GM19463 (cell line): ENCODE data around the gene GLI1.
A peak's percentile ranks its signal among the peaks of the same experiment; 100 is the strongest.
"Not testable (repeated sequence)": the region's sequence is repeated elsewhere in the genome, so short reads cannot be mapped to it uniquely, and the experiment has no call there.

Source experiments
- ATAC-seq: cut with Tn5 transposase; IDR thresholded peaks from one replicate; pipeline ENCODE4 v1.9.1; 2021; ENCODE audit warnings: mild to moderate bottlenecking, moderate library complexity; ENCODE audit not compliant: unreplicated experiment

GLI1 gene

DNA sequence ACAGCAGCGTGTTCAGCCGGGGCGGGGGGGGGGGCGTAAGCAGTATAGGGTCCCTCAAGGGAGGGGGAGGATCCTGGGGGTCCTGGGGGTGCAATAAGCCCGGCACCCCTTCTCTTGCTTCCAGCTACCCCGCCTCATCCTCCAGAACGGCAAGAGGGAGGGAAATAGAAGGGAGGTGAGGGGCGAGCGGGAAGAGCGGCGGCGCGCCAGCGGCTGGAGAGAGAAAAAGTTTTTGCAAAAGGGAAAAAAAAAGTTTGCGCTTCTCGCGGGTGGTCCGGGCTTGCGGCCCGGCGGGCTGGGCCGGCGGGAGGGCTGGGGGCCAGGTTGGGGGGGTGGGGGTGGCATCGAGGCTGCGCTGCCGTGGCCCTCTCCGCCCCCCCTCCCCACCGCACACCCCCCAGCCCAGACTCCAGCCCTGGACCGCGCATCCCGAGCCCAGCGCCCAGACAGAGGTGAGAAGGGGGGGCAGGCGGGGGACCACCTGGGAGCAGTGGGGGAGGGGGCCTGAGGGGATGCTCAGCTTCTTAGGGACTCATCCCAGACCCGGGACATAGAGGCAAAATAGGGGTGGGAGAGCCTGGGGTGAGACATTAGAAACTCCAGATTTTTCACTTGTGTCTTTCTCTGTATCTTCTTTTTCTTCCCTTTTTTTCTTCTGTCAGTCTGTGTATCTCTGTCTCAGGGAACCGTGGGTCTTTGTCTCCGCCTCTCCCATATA, at the start of gene GLI1:
TSS of gene GLI1 (plus strand) at position 36 of the 718 bp plus-strand sequence. CDS start 3,907 bp downstream, outside the sequence.
- no peak for ATAC-seq

DNA sequence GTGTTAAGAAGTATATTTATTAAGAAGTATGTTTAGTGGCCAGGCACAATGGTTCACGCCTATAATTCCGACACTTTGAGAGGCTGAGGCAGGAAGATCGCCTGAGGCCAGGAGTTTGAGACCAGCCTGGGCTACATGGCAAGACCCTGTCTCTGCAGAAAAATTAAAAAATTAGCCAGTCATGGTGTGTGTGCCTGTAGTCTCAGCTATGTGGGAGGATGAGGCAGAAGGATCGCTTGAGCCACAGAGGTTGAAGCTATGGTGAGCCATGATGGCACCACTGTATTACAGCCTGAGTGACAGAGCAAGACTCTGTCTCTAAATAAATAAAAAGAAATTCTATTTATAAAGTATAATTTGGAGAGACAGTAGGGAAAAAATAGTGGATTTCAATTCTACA, 49.1 kb upstream of the GLI1 start:
- ATAC-seq: no peak

DNA sequence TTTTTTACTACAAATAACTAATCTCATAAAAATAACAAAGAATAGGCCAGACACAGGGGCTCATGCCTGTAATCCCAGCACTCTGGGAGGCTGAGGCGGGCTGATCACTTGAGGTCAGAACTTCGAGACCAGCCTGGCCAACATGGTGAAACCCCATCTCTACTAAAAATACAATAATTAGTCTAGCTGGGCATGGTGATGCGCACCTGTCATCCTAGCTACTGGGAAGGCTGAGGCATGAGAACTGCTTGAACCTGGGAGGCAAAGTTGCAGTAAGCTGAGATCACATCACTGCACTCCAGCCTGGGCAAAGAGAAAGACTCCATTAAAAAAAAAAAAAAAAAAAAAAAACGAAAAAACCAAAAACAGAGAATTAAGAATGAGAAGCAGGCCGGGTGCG, 45.4 kb upstream of the GLI1 start:
- ATAC-seq: not testable (repeated sequence)

DNA sequence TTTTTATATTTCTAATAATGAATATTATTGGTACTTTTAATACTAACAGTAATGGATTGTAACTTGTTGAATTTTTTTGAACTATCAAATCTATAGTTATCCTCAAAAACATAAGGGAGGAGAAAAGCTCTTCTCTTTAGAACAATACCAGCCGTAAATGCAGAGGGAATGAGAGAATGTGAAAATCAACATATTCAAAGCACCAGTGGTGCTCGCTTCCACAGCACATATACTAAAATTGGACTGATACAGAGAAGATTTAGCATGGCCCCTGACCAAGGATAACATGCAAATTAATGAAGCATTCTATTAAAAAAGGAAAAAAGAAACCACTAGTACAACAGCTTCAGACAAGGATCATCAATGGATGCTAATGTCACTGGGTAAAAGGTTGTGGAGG, 44.5 kb upstream of the GLI1 start:
- no peak for ATAC-seq

DNA sequence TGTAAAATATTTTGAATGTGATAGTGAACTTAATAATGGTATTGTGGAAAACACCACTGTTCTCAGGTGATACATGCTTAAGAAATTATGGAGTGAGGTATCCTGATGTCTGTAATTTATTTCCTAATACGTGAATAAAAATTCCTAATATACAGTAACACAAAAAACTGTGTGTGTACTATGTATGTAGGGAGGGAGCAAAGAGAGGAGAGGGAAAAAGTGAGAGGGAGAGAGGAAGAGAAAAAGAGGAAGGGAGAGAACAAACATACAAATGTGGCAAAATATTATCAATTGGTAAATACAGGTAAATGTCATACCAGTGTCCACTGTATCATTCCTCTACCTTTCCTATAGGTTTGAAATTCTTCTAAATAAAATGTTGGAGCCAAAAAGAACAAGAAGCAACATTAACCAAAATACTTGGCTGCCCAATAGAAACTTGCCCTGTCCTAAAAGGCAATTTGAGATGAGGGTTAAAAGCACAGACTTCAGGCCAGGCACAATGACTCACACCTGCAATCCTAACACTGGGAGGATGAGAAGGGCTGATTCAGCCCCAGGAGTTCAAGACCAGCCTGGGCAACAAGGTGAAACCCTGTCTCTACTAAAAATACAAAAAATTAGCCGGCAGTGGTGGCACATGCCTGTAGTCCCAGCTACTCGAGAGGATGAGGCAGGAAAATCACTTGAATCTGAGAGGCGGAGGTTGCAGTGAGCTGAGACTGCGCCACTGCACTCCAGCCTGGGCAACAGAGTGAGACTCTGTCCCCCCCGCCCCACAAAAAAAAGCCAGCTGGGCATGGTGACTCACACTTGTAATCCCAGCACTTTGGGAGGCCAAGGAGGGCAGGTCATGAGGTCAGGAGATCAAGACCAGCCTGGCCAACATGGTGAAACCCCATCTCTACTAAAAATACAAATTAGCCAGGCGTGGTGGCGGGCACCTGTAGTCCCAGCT, 43.3 kb upstream of the GLI1 start:
- ATAC-seq: no peak

DNA sequence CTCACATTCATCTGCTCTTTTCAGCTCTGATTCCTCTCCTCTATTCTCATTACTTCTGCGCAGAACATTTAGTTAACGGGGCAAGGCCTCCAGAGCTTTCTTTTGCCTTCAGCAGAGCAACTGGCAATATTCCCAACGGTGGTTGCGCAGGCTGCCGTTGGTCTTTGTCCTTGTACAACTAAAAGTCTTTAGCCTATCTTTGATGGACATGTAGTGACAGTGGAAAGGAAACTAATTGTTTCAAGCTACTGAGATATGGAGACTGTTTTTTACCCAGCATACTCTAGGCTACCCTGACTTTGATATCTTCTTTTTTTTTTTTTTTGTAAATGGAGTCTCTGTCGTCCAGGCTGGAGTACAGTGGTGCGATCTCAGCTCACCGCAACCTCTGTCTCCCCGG, 41.3 kb upstream of the GLI1 start:
- ATAC-seq: no peak

DNA sequence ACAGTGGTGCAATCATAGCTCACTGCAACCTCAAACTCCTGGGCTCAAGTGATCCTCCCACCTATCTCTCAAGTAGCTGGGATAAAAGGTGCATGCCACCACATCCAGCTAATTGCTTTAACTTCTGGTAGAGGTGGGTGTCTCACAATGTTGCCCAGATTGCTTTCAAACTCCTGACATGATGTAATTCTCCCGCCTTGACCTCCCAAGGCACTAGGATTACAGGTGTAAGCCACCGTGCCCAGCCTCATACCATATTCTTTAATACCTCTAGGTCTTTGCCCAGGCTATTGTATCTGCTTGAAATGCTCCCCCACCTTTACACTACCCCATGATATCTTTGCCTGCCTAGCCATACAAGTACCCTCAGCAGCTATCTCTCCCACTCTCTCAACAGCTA, 40.1 kb upstream of the GLI1 start:
- no peak for ATAC-seq

DNA sequence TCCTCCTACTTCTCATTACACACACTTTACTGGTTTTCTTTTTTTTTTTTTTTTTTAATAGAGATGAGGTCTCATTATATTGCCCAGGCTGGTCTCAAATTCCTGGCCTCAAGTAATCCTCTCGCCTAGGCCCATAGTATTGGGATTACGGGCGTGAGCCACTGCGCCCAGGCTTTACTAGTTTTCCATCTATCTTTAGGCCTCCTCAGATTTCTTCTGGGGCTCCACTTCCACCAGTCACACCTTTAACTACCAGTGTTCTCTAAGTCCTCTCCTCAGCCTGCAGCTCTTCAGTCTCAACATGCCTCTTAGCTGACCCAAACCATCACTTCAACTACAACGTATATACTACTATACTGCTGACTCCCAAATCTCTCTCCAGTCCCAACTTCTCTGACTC, 39.1 kb upstream of the GLI1 start:
- no peak for ATAC-seq

DNA sequence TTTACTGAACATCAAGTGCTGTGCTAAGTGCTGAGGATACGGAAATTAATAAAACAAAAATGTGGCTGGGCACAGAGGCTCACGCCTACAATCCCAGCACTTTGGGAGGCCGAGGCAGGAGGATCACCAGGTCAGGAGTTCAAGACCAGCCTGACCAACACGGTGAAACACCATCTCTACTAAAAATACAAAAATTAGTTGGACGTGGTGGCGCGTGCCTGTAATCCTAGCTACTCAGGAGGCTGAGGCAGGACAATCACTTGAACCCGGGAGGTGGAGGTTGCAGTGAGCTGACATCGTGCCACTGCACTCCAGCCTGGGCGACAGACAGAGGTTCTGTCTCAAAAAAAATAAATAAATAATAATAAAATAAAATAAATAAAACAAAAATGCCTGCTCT, 32.6 kb upstream of the GLI1 start:
- not testable (repeated sequence) for ATAC-seq

DNA sequence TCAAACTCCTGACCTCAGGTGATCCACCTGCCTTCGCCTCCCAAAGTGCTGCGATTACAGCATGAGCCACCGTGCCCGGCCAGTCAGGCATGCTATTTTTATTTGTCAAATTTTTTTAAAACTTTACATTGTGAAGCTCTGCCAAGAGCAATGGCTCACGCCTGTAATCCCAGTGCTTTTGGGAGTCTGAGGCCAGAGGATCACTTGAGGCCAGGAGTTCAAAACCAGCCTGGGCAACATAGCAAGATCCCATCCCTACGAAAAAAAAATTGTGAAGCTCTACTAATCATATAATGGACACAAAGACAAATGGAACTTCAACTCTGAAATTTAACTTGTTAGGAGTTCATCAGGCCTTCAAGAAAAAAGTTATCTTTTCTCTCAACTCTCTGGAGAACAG, 30.6 kb upstream of the GLI1 start:
- no peak for ATAC-seq

DNA sequence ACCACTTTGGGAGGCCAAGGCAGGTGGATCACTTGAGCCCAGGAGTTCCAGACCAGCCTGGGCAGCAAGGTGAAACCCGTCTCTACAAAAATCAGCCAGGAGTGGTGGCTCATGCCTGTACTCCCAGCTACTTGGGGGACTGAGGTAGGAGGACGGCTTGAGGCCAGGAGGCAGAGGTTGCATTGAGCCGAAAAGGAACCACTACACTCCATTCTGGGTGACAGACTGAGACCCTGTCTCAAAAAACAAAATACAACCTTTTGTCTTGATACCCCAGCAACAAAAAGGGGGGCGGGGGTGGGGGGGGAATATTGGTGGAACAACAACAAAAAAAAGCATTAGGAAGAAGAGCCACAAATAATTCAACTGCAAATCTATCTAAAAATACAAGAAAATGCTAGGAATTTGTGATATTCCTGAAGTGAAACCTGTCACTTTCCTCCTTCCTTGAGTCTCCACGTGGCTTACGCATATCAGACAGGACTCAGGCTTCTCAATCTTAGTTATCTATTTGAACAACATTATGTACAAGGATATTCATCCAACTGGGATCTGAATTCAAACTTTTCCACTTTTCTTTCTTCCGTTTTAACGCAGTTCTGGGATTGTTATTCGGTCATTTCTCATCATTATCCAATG, 30.0 kb upstream of the GLI1 start:
- no peak for ATAC-seq

DNA sequence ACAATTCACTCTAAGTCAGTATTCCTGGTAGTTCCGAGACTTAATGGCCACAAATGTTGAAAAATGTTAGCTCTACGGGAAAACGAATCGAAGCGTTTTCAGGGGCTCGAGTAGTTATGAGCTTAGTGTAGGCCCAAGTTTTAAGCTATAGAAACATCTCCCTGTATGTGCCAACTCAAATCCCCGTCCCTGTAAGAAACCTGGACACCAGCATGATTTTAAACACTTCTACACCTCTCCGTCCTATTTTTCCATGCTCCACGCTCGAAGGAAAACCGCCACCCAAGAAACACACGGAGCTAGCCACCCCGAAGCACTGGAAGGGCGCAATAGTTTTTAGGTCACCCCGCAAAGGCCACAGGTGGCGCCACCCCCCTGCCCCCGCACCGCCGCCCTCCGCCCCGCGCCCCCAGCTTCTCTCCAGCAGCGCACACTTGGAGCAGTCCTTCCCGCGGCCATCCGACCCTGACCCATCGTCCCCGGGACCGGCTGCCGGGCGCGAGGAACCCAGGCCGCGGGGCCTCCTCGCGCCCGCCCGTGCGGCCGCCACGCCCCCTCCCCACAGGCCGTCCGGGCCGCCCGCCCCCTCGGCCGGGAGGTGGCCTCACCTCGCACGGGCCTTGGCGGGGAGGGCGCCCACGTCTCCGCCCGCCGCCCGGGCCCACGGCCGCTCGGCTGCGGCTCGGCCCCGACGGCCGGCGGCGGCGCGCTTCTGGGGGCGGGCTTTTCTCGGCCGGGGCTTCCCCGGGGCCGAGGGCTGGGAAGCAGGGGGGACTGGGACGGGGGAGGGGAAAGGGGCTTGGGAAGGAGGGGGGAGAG, 29.3 kb upstream of the GLI1 start:
- peak; percentile 58 for ATAC-seq

DNA sequence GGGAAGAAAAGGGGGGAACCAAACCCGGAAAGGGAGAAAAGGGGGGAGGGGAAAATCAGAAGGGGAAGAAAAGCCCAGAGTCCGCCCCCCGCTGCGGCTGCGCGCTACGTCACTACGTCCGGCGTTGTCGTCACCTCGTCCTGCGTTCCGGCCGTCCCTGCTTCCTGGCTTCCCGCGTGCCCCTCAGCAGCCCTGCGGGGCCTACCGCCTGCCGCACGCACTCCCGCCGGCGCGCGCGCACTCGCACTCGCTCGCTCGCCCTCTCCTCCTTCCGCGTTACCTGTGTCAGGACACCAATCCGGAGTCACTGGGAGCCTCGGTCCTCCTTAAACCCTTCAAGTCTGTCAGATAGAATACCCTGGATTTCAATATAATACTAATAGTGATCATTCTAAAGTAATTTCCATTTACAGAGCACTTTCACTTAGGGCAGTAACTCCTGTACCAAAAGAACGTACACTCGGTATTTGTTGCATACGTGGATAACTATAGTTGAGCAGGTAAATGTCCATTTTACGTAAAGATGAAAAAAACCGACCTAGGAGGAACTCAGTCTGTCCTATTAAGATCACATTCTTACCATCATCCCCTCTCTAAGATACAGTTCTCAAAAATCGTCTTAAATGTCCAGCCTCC, 28.5 kb upstream of the GLI1 start, which contains the start of gene R3HDM2:
TSS of gene R3HDM2 (minus strand) at position 113 of the 636 bp plus-strand sequence. CDS start 120,615 bp downstream, outside the sequence.
- ATAC-seq: peak; percentile 93

DNA sequence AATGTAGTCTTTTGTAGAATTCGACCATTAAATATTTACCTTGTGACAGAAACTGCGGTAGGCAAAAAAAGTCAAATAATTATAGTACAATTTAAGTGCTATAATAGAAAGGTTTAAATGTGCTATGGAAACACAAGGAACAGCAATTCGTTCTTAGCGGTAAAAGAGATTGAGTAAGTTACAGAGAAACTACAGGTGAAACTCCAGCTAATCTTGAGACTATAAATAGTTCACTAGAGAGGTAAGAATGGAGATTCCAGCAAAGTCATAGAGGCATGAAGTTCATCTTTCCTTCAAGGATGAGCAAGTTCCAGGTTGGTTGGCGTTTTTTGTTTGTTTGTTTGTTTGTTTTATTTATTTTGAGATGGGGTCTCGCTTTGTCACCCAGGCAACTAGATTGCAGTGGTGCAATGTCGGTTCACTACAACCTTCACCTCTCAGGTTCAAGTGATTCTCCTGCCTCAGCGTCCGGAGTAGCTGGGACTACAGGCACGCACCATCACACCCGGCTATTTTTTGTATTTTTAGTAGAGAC, 27.9 kb upstream of the GLI1 start:
- ATAC-seq: no peak

DNA sequence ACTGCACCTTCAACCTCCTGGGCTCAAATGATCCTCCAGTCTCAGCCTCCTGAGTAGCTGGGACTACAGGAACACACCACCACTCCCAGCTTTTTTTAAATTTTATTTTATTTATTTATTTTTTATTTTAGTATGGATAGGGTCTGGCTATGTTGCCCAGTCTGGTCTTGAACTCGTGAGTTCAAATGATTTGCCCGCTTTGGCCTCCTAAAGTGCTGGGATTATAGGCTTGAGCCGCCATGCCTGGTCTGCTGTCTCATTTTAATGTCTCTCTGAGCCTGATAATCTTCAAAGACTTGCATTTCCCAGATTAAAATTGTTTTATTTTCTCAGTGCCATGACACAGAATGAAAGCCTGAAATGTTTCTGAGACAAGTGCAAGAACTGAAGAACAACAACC, 26.2 kb upstream of the GLI1 start:
- no peak for ATAC-seq

DNA sequence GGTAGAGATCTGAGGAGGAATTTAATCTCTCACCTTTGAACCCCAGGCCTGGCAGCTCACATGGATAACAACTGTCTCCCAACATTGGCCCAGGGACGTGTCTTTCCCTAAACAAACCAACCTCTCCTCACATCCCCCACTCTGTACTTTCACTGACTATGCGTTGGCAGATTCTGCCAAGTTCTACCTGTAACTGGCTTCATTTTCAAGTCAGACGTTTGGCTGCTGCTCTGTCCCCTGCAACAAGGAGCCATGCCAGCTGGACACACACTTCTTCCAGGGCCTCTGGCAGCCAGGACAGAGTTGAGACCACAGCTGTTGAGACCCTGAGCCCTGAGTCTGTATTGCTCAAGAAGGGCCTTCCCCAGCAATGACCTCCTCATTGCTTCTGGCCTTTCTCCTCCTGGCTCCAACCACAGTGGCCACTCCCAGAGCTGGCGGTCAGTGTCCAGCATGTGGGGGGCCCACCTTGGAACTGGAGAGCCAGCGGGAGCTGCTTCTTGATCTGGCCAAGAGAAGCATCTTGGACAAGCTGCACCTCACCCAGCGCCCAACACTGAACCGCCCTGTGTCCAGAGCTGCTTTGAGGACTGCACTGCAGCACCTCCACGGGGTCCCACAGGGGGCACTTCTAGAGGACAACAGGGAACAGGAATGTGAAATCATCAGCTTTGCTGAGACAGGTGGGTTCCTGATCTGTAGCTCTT, 24.9 kb upstream of the GLI1 start, which contains the start of gene INHBC:
TSS of gene INHBC (plus strand) at position 268 of the 707 bp plus-strand sequence. CDS start at position 371, 103 bp downstream.
- ATAC-seq: no peak

DNA sequence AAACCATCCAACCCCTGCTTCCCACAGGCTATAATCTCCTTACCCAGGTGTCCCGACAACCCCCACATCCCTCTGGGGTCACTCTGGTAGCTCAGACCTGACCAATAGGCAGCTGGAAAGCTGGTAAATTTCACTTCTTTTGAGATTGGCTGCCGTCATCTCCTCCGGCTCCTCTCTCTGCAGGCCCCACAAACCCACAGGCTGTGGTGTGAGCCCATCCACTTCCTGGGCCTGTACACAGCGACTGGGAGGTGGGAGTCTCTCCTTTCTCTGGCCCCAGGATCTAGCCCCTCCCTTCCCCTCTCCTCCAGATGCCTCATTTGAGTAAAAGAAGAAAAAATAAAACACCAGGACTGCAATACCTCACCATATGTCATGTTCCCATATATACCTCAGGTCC, 24.3 kb upstream of the GLI1 start:
- ATAC-seq: no peak

DNA sequence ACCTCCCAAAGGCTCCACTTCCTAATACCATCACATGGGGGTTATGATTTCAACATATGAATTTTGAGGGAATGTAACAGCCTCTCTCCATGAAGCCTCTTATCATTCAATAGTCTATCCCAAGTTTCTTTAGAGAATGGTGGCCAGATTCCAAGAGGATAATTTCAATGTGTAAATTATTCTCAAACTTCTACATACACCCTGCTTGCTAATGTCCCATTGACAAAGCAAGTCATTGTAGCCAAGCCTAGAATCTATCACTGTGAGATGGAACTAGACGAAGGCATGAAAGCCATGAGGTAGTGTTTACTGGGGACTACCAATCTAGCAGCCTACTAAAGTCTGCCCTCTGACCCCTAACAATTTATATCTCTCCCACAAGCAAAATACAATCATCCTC, 21.2 kb upstream of the GLI1 start:
- ATAC-seq: no peak

DNA sequence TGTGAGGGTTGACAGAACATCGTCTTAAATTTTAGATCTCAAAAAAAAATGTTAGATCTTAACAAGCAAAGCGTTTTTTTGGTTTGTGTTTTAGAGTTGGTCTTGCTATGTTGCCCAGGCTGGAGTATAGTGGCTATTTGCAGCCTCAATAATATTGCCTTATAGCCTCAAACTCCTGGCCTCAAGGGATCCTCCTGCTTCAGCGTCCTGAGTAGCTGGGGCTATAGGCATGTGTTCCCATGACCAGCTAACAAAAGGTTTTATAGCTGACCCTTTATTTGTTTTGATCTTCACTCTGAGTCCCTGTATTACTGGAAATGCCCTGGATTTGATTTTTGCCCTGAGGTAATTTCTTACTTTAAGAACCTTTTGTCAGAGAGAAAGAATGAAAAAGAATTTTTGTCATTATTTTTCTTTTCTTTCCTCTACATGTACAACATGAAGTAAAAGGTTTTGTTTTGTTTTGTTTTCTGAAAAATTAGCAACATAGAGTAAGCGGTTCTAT, 19.8 kb upstream of the GLI1 start:
- no peak for ATAC-seq
